CD4-positive, alpha-beta T cell treated with Interleukin-4 for 4 hours (primary cell): ENCODE data around the gene FBH1.
A peak's percentile ranks its signal among the peaks of the same experiment; 100 is the strongest.
"Not testable (repeated sequence)": the region's sequence is repeated elsewhere in the genome, so short reads cannot be mapped to it uniquely, and the experiment has no call there.

ENCODE experiments used
- DNase-seq: peaks from one replicate; pipeline ENCODE4 v3.0.0-alpha.2; 2020

FBH1 gene

GRCh38 chr10:5942474-5942873 is 52.4 kb downstream of the FBH1 start:
- DNase-seq, result no peak

- no peak for DNase-seq
Measured at GRCh38 chr10:5943536-5943935, 53.5 kb downstream of the FBH1 start.

- no peak for DNase-seq
Measured at GRCh38 chr10:5944389-5945189, 54.5 kb downstream of the FBH1 start.

- DNase-seq, result no peak
Measured at GRCh38 chr10:5945190-5945509, 55.1 kb downstream of the FBH1 start.

- DNase-seq, result no peak
Measured at GRCh38 chr10:5945561-5946418, 55.7 kb downstream of the FBH1 start.

GRCh38 chr10:5946419-5946775 is 56.4 kb downstream of the FBH1 start:
- DNase-seq, result not testable (repeated sequence)

GRCh38 chr10:5946786-5947185 is 56.7 kb downstream of the FBH1 start:
- no peak for DNase-seq

- DNase-seq, result no peak
Measured at GRCh38 chr10:5947471-5948207, 57.6 kb downstream of the FBH1 start.

- no peak for DNase-seq
Measured at GRCh38 chr10:5948208-5948585, 58.2 kb downstream of the FBH1 start.

- peak; percentile 19 for DNase-seq
Measured at GRCh38 chr10:5949009-5949759, 59.1 kb downstream of the FBH1 start.

- DNase-seq, result no peak
Measured at GRCh38 chr10:5951167-5951711, 61.2 kb downstream of the FBH1 start.

- DNase-seq, result no peak
Measured at GRCh38 chr10:5951721-5952407, 61.8 kb downstream of the FBH1 start.

GRCh38 chr10:5952731-5953385 is 62.8 kb downstream of the FBH1 start:
- no peak for DNase-seq

- no peak for DNase-seq
Measured at GRCh38 chr10:5953676-5954075, 63.6 kb downstream of the FBH1 start.

GRCh38 chr10:5956146-5956936 is 66.3 kb downstream of the FBH1 start:
- no peak for DNase-seq

- DNase-seq, result no peak
Measured at GRCh38 chr10:5958077-5958476, 68.0 kb downstream of the FBH1 start.

- no peak for DNase-seq
Measured at GRCh38 chr10:5958675-5959074, 68.6 kb downstream of the FBH1 start.

GRCh38 chr10:5959142-5959541 is 69.1 kb downstream of the FBH1 start:
- DNase-seq, result no peak

GRCh38 chr10:5959581-5960069 is 69.6 kb downstream of the FBH1 start:
- no peak for DNase-seq
